ENCODE measurements around the gene RND1.

Gene RND1

GRCh38 chr12:48826209-48826855, 39.3 kb downstream of the RND1 start:
- DNase-seq, result no peak

- DNase-seq, result no peak
Measured at GRCh38 chr12:48824905-48825304, 40.8 kb downstream of the RND1 start.

- DNase-seq, result peak; percentile 8
Measured at GRCh38 chr12:48824112-48824511, 41.6 kb downstream of the RND1 start.

DNA sequence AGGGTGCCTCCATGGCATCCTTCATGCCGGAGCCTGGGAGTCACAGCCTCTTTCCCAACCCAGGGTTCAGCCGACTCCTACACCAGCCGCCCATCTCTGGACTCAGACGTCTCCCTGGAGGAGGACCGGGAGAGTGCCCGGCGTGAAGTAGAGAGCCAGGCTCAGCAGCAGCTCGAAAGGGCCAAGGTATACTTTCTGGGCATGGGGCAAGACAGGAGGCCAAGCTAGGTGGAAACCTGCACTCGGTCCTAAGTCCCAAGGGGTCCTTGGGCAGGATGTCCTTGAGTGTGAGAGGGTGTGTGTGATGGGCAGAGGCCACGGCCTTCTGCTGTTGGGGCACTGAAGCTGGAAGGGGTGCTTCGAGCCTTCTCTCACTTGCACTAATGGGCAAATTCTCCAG, 42.4 kb downstream of the RND1 start:
- no peak for DNase-seq

DNA sequence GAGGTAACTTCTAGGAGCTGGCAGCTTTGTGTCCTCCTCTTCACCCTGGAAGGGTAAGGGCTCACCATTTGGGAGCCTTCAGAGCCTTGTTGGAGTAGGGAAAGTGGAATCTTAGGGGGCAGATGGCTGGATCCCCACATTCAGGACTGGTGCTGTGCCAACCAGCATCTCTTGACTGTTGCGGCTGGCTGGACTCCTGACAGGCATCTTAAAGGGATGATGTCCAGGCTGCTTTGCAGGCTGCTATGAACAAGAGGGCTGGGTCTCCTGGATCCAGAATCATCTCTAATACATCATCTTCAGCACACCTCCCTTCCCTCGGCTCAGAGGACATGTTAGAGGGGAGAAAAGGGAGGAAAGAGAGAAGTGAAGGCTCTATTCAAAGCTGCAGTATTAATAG, 43.0 kb downstream of the RND1 start:
- no peak for DNase-seq

GRCh38 chr12:48822139-48822538, 43.5 kb downstream of the RND1 start:
- no peak for DNase-seq

DNA sequence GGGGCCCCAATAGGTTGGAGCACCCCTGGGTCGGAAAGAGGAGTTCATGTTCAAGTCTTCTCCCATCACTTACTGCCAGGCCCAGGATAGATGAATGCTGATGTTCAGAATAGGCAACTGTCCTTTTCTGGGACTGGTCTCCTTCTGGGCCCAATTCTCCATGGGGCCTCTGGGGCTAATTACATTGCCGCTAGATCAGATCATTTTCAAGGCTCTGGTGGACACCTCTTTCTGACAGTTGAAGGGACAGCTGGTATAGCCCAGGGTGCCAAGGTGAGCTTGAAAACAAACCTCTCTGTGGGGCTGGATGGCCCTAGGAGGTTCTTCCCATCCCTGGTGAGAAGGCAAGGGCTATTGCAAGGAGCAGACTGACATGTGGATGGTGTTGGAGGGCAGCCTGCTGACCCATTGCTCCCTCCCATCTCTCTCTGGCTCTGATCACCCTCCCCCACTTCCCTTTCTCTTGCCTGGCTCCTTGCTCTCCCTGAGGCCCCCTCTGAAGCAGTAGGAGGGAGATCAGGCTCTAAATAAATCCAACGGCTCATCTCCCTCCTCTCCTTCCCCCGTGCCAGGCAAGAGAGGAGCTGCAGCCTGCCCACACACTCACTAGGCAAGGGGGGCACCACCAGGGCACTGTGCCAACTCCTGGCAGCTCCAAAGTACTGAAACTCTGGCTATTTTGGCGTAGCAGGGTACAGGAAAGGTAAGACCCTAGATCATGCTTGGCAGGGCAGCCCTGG, 45.5 kb downstream of the RND1 start:
- DNase-seq, result no peak

- peak; percentile 48 for DNase-seq
Measured at GRCh38 chr12:48818831-48819590, 46.7 kb downstream of the RND1 start.

- peak; percentile 74 for DNase-seq
Measured at GRCh38 chr12:48817873-48818830, 47.5 kb downstream of the RND1 start, which contains the start of gene CACNB3. Gene CACNB3, plus strand, starts transcription at chr12:48818496. Its CDS starts 434 bp downstream, at chr12:48818930.

- DNase-seq, result no peak
Measured at GRCh38 chr12:48816143-48816854, 49.4 kb downstream of the RND1 start.

GRCh38 chr12:48815126-48816110, 50.3 kb downstream of the RND1 start:
- no peak for DNase-seq

DNA sequence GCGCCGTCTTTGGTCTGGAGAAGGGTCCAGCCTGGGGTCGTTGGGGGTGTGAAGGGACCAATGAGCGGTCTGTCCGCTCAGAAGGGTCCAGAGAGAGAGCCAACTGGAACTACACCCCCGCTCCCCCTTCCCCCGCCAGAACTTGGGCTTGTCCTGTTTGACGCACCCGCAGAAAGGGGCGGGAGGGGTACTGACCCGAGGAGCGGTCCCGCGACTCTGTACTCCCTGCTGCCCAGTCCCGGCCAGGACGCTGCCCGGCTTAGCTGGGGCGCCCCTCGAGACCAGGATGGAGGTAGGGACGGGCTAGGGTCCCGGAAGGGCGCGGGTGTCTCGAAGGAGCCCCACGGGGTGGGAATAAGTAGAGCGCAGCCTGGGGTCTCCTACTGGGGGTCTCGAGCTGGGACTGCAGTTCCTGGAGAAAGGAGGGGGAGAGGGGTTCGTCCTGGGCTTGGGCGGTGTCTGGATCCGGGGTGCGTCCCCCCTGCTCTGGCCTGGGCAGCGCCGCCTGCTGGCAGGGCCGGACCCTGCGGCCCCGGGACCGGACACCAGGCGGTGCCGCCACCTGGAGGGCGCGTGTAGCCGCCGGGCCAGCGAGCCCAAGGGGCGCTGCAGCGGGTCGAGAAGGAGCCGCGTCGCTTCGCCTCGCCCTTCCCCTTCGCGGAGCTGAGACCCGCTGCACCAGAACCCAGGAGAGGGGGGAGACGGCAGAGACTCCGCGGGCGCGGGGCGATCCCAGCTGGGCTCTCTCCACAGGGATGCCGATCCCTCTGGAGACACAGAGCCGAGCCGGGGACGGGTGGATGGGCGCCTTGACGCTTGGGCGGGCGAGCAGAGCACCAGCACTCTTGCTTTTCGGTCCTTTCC, 51.2 kb downstream of the RND1 start:
- peak; percentile 65 for DNase-seq

DNA sequence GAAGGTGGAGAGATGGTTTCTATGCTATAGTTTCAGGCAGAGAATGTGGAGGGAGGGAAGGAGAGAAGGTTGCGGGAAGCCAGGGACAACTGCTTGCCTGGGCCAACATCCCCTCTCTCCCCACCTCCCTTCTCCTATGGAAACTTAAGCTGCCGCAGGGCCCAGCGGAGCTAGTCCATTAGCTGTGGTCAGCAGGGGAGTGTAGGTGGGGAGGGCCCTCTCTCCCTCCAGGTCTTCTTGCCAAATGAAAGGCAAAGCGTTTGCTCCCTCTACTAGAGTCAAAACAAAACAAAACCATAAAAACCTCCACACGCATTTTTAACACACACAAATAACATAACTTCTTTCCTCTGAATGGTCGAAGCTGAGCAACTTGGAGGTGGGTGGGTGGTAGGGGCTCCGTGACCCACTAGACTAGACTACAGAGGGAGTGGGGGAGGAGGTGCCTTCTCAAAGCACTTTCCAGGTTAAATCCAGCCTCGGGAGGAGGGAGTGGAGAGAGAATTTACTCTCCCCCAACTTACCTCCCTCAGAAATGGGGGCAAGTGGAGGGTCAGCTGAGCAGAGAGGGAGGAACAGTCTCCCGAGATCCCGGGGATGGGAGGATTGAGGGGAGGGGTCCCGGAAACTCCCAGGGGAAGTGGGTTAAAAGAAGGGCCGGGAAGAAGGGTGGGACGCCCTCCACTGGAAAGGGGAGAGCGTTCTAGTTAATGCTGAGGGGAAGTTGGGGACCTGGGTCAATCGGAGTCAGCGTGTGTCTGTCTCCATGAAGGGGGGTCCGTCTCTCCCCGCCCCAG, 52.0 kb downstream of the RND1 start:
- no peak for DNase-seq

DNA sequence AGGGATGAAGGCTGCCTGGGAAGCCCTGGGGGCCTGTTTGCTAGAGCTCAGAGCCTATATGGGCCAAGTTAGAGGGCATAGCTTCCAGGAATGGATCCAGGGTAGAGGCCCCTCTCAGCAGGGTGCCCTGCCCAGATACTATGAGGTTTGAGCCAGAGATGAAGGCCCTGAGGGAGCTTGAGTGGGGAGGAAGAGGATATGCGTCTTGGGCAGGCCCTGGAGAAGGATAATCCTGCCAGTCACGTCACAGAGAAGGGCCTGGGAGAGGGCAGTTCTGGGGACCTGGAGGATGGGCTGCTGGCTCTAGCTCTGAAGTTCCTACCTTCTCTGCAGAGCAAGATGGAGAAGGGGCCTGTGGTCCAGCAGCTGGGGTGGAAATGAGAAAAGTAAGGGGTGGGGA, 53.3 kb downstream of the RND1 start:
- DNase-seq, result no peak

- no peak for DNase-seq
Measured at GRCh38 chr12:48811437-48812090, 54.1 kb downstream of the RND1 start.

- DNase-seq, result no peak
Measured at GRCh38 chr12:48810903-48811431, 54.7 kb downstream of the RND1 start.

DNA sequence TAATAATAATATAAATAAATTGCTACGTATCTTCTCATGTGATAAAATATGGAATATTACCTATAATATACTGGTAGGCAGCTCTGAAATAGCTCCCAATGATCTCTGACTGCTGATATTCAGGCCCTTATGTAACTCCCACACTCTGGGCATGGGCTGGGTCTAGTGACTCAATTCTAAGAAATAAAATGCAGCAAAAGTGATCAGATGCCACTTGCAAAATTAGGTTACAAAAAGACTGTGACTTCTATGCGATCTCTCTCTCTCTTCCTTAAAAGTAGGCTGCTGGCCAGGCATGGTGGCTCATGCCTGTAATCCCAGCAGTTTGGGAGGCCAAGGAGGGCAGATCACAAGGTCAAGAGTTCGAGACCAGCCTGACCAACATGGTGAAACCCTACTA, 57.7 kb downstream of the RND1 start:
- DNase-seq, result no peak

All from activated CD4-positive, alpha-beta T cell treated with anti-CD3 and anti-CD28 coated beads, Interleukin-2, amount 50 U/mL, for 1 hour (primary cell).